GM12878 (cell line): Measurements from ENCODE around the gene IL31. TPM values are rescaled to one million over a fixed set of nuclear protein-coding genes. Genes with fewer than 3 reads are reported as not detected.

Experiments
- ATAC-seq: fragments of 200-7000 bp; cut with Tn5 transposase; 3 replicates; pipeline ENCODE4 v1.9.1; 2020; ENCODE audit warnings: mild to moderate bottlenecking, moderate library complexity
- BruUV-seq: library from RNA; stranded (reverse); fragments of 400-500 nt; replicated peaks from 2 replicates; lab custom pipeline; 2021; lab: Mats Ljungman, UMichigan
- CTCF ChIA-PET: fragments of 300-600 bp; sonication (Branson Sonifier 250); formaldehyde crosslinking; extraction: SDS; loops from one replicate; lab custom pipeline; 2021; ENCODE audit warnings: inconsistent platforms; lab: Yijun Ruan, JAX
- POLR2A ChIA-PET: fragments of 350-600 bp; formaldehyde crosslinking; extraction: SDS; loops from one replicate; lab custom pipeline; 2021; ENCODE audit warnings: inconsistent platforms; lab: Charles Lee
- RAD21 ChIA-PET: fragments of 300-600 bp; sonication (Branson Sonifier 250); formaldehyde crosslinking; loops from one replicate; lab custom pipeline; 2023; ENCODE audit warnings: antibody characterized with exemption; ENCODE audit not compliant: unreplicated experiment; lab: Charles Lee
- SMC1A ChIA-PET: fragments of 300-600 bp; sonication (Branson Sonifier 250); formaldehyde crosslinking; loops from one replicate; lab custom pipeline; 2023; ENCODE audit not compliant: unreplicated experiment, uncharacterized antibody; lab: Charles Lee
- DNase-seq: peaks from one replicate; pipeline ENCODE4 v3.0.0-alpha.2; 2011; ENCODE audit warnings: low read depth, low spot score
- FAIRE-seq: peaks from 3 replicates; lab custom pipeline; 2011; peaks lifted over from hg19 to GRCh38; lab: Jason Lieb, UNC
- H2AFZ ChIP-seq: 2 replicates; pipeline ENCODE4 v1.6.0; 2011; ENCODE audit warnings: low read depth, low read length, control low read depth; ENCODE audit not compliant: control insufficient read depth
- H3K27ac ChIP-seq: 2 replicates; pipeline ENCODE4 v1.5.1; 2011; ENCODE audit warnings: control low read depth; ENCODE audit not compliant: control insufficient read depth, insufficient read depth
- H3K27me3 ChIP-seq, 2 experiments: replicated peaks in 1 of 2; 2 replicates each; pipeline versions ENCODE4 v1.6.0 to v1.6.1; 2011; ENCODE audit warnings: low read length in 1 of 2; ENCODE audit not compliant: control insufficient read depth in 2 of 2, insufficient read depth in 2 of 2
- H3K36me3 ChIP-seq, 2 experiments: 2 replicates each; pipeline ENCODE4 v1.5.1; 2011; ENCODE audit warnings: low read length in 1 of 2; ENCODE audit not compliant: control insufficient read depth in 2 of 2, insufficient read depth in 2 of 2
- H3K4me1 ChIP-seq: 2 replicates; pipeline ENCODE4 v1.6.1; 2011; ENCODE audit warnings: mild to moderate bottlenecking, low read length, moderate library complexity, mixed read lengths; ENCODE audit not compliant: control insufficient read depth, insufficient read depth
- H3K4me2 ChIP-seq: 2 replicates; pipeline ENCODE4 v1.6.0; 2011; ENCODE audit warnings: control low read depth; ENCODE audit not compliant: control insufficient read depth, insufficient read depth
- H3K4me3 ChIP-seq: fragments of 200-600 bp; sonication (generic); 2 replicates; pipeline ENCODE4 v1.5.1; 2016
- H3K79me2 ChIP-seq: 2 replicates; pipeline ENCODE4 v1.6.0; 2011; ENCODE audit warnings: low read length; ENCODE audit not compliant: control insufficient read depth, insufficient read depth
- H3K9ac ChIP-seq: 2 replicates; pipeline ENCODE4 v1.8.0; 2011; ENCODE audit warnings: low read length, control low read depth, mixed read lengths; ENCODE audit not compliant: control insufficient read depth, insufficient read depth
- H3K9me3 ChIP-seq: replicated peaks from 3 replicates; pipeline ENCODE4 v1.5.1; 2011; ENCODE audit warnings: mild to moderate bottlenecking, low read length; ENCODE audit not compliant: control insufficient read depth, insufficient read depth
- H4K20me1 ChIP-seq: 2 replicates; pipeline ENCODE4 v1.6.0; 2011; ENCODE audit not compliant: control insufficient read depth, insufficient read depth
- CREM ChIP-seq: IDR thresholded peaks from 2 replicates; pipeline ENCODE4 v1.6.1; 2014; ENCODE audit warnings: antibody characterized with exemption, low read depth
- GABPA ChIP-seq: IDR thresholded peaks from 2 replicates; pipeline ENCODE4 v1.6.1; 2014; ENCODE audit warnings: antibody characterized with exemption, low read depth, mild to moderate bottlenecking, inconsistent platforms
- HCFC1 ChIP-seq: fragments of 150-350 bp; IDR thresholded peaks from 2 replicates; pipeline ENCODE4 v1.6.1; 2014; ENCODE audit warnings: low read length
- HDGF ChIP-seq: fragments of 450-650 bp; IDR thresholded peaks from 2 replicates; pipeline ENCODE4 v1.6.1; 2016; ENCODE audit warnings: antibody characterized with exemption
- IKZF2 ChIP-seq, 2 experiments: fragments of 450-650 bp; IDR thresholded peaks; 2 replicates each; pipeline ENCODE4 v1.6.1; 2017; ENCODE audit warnings: mild to moderate bottlenecking in 2 of 2, moderate library complexity in 2 of 2
- JUND ChIP-seq: IDR thresholded peaks from 2 replicates; pipeline ENCODE4 v1.6.1; 2012; ENCODE audit warnings: low read depth, mild to moderate bottlenecking, low read length, improper control_type of control experiment, moderate library complexity
- MEF2A ChIP-seq: IDR thresholded peaks from 2 replicates; pipeline ENCODE4 v1.6.1; 2011; ENCODE audit warnings: low read depth, mild to moderate bottlenecking, low read length, moderate library complexity; ENCODE audit not compliant: insufficient read depth
- MEF2B ChIP-seq: fragments of 450-650 bp; IDR thresholded peaks from 2 replicates; pipeline ENCODE4 v1.6.1; 2018; ENCODE audit warnings: mild to moderate bottlenecking, moderate library complexity; ENCODE audit not compliant: partially characterized antibody, poor library complexity, severe bottlenecking
- MLLT1 ChIP-seq: fragments of 450-650 bp; IDR thresholded peaks from 2 replicates; pipeline ENCODE4 v1.6.1; 2016; ENCODE audit warnings: mild to moderate bottlenecking
- MXI1 ChIP-seq: fragments of 150-350 bp; IDR thresholded peaks from 2 replicates; pipeline ENCODE4 v1.6.1; 2011; ENCODE audit warnings: low read depth, mild to moderate bottlenecking, inconsistent platforms, low read length, improper control_type of control experiment
- NFIC ChIP-seq: IDR thresholded peaks from 2 replicates; pipeline ENCODE4 v1.6.1; 2012; ENCODE audit warnings: low read depth, mild to moderate bottlenecking, inconsistent platforms, low read length, moderate library complexity
- RUNX3 ChIP-seq: IDR thresholded peaks from 2 replicates; pipeline ENCODE4 v1.6.1; 2012; ENCODE audit warnings: low read length, inconsistent platforms
- SMAD5 ChIP-seq: IDR thresholded peaks from 2 replicates; pipeline ENCODE4 v1.6.1; 2016; ENCODE audit warnings: antibody characterized with exemption, low read depth
- SRF ChIP-seq, 2 experiments: IDR thresholded peaks; 2 replicates each; pipeline ENCODE4 v1.6.1; 2011; ENCODE audit warnings: low read depth in 2 of 2, low read length in 2 of 2, mild to moderate bottlenecking in 1 of 2, moderate library complexity in 1 of 2
- STAT1 ChIP-seq: fragments of 450-650 bp; conservative IDR thresholded peaks from 2 replicates; pipeline ENCODE4 v1.6.1; 2014; ENCODE audit warnings: antibody characterized with exemption, mild to moderate bottlenecking
- TAF1 ChIP-seq: IDR thresholded peaks from 2 replicates; pipeline ENCODE4 v1.6.1; 2011; ENCODE audit warnings: mild to moderate bottlenecking, low read depth, low read length, borderline replicate concordance
- WRNIP1 ChIP-seq: IDR thresholded peaks from 2 replicates; pipeline ENCODE4 v1.6.1; 2011; ENCODE audit warnings: low read depth, low read length, improper control_type of control experiment, borderline replicate concordance
- YY1 ChIP-seq: IDR thresholded peaks from 2 replicates; pipeline ENCODE4 v1.6.1; 2011; ENCODE audit warnings: low read depth, mild to moderate bottlenecking, low read length
- ZNF622 ChIP-seq: fragments of 450-650 bp; IDR thresholded peaks from 2 replicates; pipeline ENCODE4 v1.6.1; 2017; ENCODE audit warnings: mild to moderate bottlenecking, inconsistent platforms
- WGBS: methylation state at CpG from one replicate; pipeline ENCODE4 v1.1.6; 2016; ENCODE audit warnings: low lambda C conversion rate; ENCODE audit not compliant: insufficient replicate concordance, insufficient coverage; ENCODE audit errors: missing lambda C conversion rate; 5-methylcytosine and 5-hydroxymethylcytosine counted together
- in situ Hi-C: fragments of 300-500 bp; cut with MboI; formaldehyde crosslinking; loops from 9 replicates; pipeline ENCODE4 v1.14.3; 2018; ENCODE audit warnings: mixed read lengths
- intact Hi-C: fragments of 100-400 bp; cut with micrococcal nuclease; formaldehyde crosslinking; loops from one replicate; pipeline ENCODE4 v1.14.2; 2022; ENCODE audit not compliant: unreplicated experiment
- polyA plus RNA-seq, 11 experiments: library from polyadenylated mRNA; depleted of rRNA in 4 of 11; unstranded in 6 of 11; stranded (reverse) in 5 of 11; fragments of >200 nt; fragmentation: Nextera tagmentation in 4 of 11; fragmentation: Illumina TruSeq in 1 of 11; extraction: Ambion mirVana in 4 of 11; extraction: Trizol in 1 of 11; gene quantifications; 1 replicate in 1 of 11; 2 replicates in 10 of 11; pipeline versions ENCODE4 v1.2.1 to v1.2.3, GENCODE V29; 2011 to 2016; ENCODE audit warnings: inconsistent platforms in 2 of 11, missing spikeins in 2 of 11, low read depth in 1 of 11
- total RNA-seq, 4 experiments: library from RNA; depleted of rRNA in 3 of 4; stranded (reverse); fragments of >200 nt in 3 of 4; fragmentation: Illumina TruSeq in 1 of 4; extraction: Trizol in 1 of 4; gene quantifications; 2 replicates each; pipeline versions ENCODE4 v1.2.1 to v1.2.3, GENCODE V29; 2013 to 2021
- TF ChIP-seq, protein P1 (sequence below): fragments of 450-650 bp; IDR thresholded peaks from 2 replicates; pipeline ENCODE4 v1.6.1; 2017; ENCODE audit warnings: mild to moderate bottlenecking, moderate library complexity

Gene IL31
- total and polyA plus RNA-seq, 10 of the 15 experiments (the other 5 are each of a cell fraction or from before 2014, with no cell fraction given), result not detected

- no peak for TF ChIP-seq MLLT1
- no peak for TF ChIP-seq YY1
- TF ChIP-seq TAF1, result no peak
- TF ChIP-seq MEF2A, result no peak
- TF ChIP-seq CREM, result no peak
- TF ChIP-seq HCFC1, result no peak
- no peak for TF ChIP-seq ZNF622
- no peak for TF ChIP-seq SRF (IDR thresholded peaks at IDR 0.05; ENCODE audit: low read depth in 2 of 2, low read length in 2 of 2)
- TF ChIP-seq NFIC, result no peak
- TF ChIP-seq RUNX3, result no peak
- TF ChIP-seq MXI1, result no peak
- no peak for TF ChIP-seq JUND
- no peak for TF ChIP-seq IKZF2 (IDR thresholded peaks at IDR 0.05)
Observed at GRCh38 chr12:122138181-122138580, 35.8 kb downstream of the IL31 start (continued).

- CTCF ChIA-PET, result no interaction called here
- Histone ChIP-seq H3K27ac (no peak overlapping the region), H3K4me2 (no peak overlapping the region), H3K4me1 (no peaks in the 10 kb centered on the region), H4K20me1 (no peaks in the 10 kb centered on the region), H3K9ac (no peak overlapping the region), H3K27me3 (no peaks in the 10 kb centered on the region), H3K36me3 (peaks cover 0 to 2% of the 10 kb centered on the region in 2 experiments; a peak in 1 of 4 replicates), H2AFZ (no peak overlapping the region), H3K79me2 (no peaks in the 10 kb centered on the region), H3K9me3 (no peaks in the 10 kb centered on the region), H3K4me3 (no peak overlapping the region)
- 97% methylated on average over 11 of the region's 11 CpGs for WGBS
- SMC1A ChIA-PET, result no interaction called here
- RAD21 ChIA-PET, result no interaction called here
- intact Hi-C loops (no loop called here), in situ Hi-C loops (no loop called here)
- POLR2A ChIA-PET, result no interaction called here
- no TSS peak for BruUV-seq
- no peak for DNase-seq
- no peak for FAIRE-seq
- peak; percentile 60 for ATAC-seq
- TF ChIP-seq WRNIP1 (no peak), GABPA (no peak), MEF2B (no peak), HDGF (no peak), SMAD5 (no peak), HCFC1 (no peak), STAT1 (no peak)
- TF ChIP-seq, protein P1, sequence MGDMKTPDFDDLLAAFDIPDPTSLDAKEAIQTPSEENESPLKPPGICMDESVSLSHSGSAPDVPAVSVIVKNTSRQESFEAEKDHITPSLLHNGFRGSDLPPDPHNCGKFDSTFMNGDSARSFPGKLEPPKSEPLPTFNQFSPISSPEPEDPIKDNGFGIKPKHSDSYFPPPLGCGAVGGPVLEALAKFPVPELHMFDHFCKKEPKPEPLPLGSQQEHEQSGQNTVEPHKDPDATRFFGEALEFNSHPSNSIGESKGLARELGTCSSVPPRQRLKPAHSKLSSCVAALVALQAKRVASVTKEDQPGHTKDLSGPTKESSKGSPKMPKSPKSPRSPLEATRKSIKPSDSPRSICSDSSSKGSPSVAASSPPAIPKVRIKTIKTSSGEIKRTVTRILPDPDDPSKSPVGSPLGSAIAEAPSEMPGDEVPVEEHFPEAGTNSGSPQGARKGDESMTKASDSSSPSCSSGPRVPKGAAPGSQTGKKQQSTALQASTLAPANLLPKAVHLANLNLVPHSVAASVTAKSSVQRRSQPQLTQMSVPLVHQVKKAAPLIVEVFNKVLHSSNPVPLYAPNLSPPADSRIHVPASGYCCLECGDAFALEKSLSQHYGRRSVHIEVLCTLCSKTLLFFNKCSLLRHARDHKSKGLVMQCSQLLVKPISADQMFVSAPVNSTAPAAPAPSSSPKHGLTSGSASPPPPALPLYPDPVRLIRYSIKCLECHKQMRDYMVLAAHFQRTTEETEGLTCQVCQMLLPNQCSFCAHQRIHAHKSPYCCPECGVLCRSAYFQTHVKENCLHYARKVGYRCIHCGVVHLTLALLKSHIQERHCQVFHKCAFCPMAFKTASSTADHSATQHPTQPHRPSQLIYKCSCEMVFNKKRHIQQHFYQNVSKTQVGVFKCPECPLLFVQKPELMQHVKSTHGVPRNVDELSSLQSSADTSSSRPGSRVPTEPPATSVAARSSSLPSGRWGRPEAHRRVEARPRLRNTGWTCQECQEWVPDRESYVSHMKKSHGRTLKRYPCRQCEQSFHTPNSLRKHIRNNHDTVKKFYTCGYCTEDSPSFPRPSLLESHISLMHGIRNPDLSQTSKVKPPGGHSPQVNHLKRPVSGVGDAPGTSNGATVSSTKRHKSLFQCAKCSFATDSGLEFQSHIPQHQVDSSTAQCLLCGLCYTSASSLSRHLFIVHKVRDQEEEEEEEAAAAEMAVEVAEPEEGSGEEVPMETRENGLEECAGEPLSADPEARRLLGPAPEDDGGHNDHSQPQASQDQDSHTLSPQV, result no peak
Observed at GRCh38 chr12:122137681-122138080, 36.3 kb downstream of the IL31 start.
